ENCODE measurements around the gene ZFHX3.

ZFHX3 gene

DNA sequence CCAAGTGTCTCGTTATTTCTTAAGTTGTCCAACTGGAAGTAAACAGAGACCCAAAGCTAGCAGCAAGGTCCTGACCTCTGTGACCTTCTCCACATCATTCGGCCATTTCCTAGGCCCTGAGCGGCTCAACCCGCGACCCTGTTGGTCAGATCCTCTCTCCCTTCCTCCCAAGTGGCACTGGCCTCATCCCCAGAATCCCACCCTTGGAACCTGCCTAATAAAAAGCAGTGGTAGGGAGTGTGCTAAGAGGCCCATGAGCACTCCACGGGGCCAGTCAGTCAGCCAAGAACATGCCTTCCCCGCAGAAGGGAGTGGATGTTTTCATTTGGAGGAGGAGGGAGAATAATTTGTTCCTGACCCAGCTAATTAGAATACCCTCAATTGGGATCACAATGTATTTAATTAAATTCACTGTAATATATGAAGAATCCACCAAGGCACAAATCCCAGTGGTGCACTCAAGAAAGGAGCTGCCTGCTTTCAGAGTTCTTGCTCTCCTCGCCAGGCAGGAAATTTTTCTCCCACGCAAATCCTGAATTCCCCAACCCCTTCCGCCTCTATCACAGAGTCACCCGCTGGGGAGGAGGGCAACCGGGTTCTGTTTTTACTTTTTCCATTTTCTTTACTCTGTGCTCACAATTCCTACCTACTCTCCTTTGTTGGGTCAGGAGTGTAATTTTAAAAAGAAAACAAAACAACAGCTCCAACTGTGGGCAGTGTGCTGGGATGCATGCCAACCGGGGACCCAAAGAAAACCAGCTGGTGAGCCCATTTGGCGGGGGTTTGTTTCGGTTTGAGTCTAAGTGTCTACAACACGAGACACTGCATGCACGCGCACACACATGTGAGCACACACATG is 153.4 kb downstream of the ZFHX3 start:
- peak; percentile 57 for DNase-seq

DNA sequence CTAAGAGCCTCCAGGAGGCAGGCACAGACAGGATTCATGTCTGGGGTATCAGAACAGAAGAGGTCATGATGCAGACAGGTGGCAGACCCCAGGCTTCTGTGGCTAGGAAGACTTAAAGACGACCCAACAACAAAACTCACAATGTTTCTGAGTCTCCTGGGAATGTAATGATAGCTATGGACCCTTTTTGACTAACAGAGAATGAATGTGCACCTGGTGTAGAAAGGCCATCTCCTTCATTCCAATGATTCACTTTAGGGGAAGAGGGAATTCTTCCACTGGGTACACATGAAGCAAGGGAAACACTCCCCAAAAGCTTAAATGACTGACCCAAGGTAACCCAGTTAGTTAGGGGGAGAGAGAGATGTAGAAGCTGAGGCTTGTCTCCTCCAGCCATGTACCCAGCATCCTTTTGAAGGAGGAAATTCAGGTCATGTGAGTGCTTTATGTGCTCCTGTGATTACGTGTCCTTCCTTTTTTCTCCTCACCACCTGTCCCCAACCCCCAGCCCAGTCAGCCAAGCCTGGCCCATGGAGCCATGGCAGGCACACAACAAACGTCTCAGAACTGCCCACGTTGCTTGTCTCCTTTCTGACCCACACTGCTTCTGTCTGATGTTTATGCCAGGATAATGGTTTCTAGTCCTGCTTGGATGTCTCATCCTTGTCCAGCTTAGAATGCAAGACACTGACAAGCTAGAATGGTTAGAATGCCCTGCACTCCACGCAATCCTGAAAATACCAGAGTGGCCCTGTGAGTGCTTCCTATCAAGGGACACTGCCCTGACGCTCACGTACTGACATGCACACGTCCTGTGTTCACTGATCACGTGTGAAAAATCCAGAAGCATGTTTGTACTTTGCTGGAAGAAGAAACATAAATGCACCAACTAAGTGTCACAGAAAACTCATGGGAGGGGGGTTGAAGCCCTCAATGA is 156.4 kb downstream of the ZFHX3 start:
- no peak for DNase-seq

DNA sequence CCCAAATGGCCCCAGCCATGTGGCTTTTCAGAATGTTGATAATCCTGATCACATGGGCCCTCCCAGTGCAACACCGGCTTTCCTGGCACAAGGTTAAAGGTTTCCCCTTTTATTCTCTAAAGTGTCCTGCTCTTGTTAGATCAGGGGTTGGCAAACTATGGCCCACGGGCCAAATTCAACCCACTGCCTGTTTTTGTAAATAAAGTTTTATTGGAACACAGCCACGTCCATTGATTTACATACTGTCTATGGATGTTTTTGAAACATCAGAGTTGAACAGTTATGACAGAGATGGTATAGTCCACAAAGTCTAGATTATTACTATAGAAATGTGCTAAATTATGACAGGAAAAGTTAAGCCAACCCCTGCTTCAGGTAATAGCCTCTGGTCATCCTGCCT is 157.3 kb downstream of the ZFHX3 start:
- DNase-seq: no peak

DNA sequence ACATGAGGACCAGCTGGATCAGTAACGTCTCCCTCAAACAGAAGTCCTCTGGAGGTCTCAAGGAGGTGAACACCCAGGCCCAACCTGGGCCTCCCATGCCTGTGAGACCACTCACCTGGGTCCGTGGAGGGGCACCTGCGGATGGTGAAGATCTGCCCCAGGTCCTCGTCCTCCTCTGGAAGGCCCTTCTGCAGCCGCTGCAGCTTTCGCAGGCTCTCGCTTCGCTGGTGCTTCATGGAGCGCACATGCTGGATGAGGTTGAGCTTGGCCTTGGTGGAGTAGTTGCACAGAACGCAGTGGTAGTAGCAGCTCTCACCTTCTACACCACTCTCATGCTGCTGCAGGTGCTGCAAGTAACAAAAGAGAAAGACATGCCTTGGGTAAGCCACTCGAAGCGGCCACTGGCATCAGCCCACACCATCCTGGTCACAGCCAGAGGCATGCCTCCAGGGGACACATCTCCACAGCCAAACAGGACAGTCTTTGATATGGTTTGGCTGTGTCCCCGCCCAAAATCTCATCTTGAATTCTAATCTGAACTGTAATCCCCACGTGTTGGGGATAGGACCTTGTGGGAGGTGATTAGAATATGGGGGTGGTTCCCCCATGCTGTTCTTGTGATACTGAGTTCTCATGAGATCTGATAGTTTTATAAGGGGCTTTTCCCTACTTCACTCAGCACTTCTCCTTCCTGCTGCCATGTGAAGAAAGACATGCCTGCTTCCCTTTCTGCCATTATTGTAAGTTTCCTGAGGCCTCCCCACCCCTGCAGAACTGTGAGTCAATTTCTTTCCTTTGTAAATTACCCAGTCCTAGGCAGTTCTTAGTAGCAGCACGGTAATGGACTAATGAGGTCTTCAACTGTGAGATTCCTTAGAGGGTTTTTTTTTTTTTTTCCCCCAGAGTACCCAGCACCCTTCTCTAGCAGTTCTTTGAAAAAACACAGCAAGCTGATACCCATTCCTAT is 158.0 kb downstream of the ZFHX3 start:
- no peak for DNase-seq

DNA sequence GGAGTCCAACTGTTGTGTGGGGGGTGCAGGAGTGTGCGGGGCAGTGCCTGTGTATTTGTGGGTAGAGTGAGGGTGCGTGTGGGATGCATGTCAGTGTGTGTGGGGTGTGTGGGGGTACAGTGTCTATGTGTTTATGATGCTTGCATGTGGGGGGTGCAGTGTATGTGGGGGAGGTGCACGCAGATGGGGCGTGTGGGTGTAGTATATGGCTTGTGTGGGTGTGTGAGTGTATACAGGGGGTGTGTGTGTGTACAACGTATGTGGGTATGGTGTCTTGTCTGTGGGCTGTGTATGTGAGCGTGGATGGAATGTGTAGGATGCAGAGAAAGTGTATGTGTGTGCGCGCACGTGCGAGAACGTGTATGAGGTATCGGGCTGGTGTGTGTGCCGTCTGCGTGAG is 160.4 kb downstream of the ZFHX3 start:
- no peak for DNase-seq

DNA sequence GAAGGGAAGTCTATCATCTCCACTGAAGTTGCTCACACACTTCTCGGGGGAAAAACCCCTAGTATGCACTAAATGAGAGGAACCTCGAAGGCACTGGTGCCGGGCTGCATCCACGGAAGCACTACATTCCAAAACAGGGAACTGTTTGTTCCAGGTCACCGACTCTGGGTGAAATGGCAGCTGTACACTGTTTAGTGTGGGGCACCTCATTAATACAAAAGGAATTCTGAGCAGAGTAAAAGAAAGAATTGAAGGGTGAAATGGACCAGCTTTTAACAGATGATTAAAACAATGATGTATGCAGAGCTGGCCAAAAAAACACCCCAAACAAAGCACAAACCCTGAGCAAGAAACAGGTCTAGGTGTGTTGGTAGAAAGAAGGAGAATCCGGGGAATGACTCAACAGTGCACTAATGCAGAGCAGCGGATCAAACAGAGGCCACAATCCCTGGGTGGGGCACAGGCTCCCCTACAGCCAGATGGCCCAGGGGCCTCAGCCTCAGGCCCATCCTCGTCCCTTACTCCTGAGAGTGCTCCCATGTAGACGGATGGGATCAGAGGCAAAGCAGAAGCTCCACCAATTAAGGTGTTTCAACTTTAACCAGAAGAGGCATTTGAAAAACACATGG is 161.5 kb downstream of the ZFHX3 start:
- no peak for DNase-seq

DNA sequence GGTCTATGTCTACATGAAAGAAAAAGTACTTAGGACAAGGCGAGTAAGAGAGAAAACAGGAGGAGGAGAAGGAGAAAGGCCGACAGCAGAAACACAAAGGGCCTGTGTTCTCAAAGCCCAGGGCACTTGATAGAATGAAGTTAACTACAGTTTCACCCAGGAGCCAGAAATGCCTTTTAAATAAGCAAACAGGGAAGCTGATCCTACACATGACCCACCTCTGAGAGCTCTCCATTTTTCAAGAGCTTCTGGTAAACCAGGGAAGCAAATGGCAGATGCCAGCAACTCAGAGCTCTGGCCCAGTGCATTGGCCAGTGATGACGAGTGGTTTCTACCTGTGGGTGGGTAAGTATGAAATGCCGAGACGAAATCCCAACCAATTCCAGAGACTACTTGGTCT is 163.4 kb downstream of the ZFHX3 start:
- DNase-seq: no peak

DNA sequence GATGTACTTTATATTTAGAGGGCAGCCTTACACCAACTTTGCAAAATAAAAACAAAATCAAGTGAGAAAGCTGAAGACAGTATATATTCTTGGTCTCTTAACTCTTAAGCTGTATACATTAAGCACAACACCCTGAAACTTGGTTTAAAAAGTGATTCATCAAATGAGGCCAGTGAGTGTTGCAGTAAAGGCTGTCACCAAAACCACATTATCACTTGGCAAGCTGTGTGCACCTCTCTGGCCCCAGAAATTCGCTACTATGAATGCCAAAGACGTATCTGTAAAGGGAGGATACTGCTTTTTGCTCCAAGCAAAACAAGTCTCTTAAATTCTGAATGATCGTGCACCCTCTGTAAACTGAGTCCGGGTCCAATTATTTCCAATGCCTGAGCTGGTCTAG is 163.9 kb downstream of the ZFHX3 start:
- DNase-seq: no peak

DNA sequence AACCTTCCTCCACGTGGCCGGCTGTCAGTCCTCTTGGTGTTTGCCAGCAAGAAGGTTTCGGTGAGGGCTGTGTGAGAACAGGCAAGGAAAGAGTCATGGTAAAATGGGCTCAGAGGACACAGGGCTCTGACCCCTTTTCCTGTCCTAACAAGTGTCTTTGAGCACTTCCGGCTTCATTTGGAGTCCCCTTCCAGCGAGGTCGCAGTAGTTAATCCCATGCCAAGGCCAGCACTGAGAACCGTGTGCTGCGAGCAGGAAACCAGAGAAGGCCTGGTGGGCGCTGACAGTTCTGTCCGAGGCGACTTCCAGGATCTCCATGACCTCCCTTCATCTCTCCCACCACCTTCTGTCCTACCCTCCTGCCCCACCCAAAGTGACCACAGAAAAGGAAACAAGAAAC is 168.1 kb downstream of the ZFHX3 start:
- DNase-seq: no peak

DNA sequence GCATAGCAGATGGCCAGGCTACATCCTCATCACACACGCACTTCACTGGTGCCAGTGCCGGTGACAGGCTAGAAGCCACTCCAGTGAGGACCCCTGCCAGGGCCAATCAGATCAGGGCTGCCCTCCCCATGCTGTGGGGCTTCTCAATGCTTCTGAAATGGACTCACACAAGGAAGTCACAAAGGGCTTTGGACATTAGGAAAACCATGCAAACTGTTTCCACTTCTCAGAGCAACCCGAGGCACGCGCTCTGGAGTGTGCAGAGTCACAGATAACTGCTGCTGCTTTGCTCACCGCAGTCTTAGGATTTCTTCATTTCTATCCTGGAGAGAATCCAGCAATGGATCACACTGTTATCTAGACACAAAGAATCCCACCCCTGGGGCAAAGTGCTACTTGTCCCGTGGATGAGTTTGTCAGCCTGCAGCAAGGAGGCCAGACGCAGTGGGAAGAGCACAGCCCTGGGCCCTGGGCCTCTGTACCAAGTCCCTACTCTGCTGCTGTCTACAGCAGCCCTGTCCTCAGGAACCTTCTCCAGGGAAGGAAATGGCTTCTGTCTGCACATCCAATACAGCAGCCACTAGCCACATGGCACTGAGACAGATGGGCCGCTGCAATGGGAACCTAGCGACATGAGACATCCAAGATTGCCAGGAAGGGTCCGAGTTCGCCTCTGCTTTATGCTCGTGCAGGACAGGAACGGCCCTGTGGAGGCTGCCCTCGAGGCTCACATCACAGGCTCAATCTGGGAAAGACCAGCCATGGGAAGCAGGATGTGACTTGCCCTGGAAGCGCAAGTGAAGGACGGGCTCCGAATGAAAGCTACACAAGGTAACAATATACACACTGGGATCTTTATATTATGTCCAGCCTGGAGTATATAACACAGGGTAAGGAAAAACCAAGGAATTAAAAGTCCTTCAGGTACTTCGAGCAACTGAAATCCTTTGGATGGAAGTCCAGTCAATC is 169.3 kb downstream of the ZFHX3 start:
- no peak for DNase-seq

DNA sequence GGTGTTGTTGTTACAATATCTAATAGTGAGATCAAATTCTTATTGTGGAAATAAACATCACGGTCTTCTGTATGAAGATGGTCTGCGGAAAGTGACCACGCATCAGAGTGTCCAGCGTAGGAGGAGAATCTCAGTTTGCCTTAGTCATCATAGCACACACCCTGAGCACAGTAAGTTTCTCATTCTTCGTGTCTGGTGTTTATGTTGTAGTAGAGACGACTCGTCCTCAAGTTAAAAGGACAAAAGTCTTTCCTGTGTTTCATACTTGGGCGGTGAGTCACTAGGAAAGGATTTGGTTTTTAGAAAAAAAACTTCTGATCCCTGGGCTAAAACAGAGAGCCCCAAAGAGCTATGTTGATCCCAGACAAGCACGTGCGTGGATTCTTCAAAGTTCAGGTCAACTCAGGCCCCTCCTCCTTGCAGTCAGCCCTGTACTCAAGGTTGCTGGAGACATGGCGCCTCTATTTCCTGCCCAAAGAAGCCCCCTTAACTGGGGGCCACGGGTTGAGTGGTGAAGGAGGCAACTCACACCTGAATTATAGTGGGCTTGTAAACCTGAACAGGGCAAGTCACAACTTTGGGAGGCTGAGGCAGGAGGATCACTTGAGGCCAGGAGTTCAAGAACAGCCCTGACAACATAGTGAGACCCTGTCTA is 170.4 kb downstream of the ZFHX3 start:
- no peak for DNase-seq

DNA sequence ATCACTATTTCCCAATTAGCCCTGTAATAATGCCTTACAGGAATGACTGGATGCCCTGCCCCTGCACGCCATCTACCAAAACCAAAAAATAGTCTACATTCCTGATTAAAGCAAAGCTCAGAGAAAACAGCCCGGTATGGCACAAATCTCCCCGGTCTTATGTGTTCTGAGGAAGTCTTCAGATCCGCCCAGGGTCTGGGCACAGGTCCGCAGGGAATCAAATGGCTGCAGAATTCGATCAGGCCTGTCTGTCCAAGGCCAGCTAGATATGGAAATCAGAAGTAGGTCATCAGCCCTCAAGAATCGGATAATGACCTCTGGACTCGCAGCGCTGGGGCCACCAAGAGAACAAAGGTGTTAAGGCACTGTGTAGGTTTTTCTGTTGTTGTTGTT is 171.0 kb downstream of the ZFHX3 start:
- DNase-seq: no peak

DNA sequence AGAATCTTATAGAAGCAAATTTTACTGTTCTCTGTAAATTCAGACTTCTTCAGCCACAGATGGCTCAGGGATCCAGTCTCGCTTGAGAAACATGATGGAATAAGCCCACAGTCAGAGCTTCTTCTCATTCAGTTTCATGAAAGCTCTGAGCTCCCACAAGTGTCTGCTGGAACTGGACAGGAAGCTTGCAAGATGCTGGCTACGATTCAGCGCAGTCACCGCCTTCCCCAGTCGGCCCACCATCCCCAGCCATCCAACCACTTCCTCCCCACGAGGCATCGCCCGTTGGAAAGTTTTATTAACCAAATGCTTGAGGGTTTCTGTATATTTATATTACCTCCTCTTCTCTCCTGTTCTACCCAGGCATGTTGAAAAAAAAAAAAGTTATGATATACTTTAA is 171.7 kb downstream of the ZFHX3 start:
- DNase-seq: no peak

DNA sequence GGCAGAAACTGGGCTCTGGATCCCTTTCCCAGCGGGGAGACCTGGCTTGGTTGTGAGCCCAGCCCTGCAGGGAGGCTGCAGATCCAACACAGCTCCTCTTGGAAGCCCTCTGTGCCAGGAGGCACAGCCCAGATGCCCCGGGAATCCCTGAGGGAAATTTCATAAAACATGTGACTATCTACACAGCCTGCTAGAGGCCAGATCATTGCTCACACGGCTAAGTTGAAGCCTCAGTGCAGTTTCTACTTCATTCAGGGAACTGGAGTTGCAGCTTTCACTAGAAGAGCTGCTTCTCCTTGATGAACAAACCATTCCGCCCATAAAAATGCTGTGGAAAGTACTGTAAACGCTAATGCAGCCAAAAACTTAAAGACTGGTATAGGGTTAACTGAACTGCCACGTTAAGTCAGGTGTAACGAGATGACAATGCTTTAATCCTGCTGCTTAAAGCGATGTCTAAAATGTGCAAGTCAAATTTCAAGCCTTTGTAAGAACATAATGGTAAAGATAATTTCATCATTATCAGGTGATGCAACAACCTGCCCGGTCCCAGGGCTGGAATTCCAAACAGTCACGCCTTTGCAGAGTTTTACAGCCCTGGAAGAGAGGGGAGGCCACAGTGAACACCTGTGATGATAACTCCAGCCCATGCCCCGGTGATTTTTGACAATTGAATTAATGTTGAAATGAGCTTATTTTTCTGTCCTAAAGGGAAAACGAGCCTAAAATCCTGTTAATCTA is 172.5 kb downstream of the ZFHX3 start:
- no peak for DNase-seq

DNA sequence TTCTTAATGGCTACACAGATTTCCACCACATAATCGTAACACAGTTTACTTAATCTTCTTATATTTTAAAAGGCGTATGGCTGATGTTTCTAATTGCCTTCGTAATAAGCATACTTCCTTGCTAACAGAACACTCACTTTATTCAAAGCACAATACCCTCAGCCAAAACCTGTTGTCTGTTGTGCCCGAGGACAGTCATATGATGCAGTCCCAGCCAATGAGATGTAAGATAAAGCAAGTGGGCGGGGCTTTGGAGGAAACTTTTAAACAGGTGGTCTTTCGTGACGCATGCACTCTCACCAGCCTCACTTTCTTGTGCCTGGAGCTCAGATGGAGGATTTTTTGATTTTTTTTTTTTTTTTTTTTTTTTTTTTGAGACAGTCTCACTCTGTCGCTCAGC is 174.1 kb downstream of the ZFHX3 start:
- no peak for DNase-seq

DNA sequence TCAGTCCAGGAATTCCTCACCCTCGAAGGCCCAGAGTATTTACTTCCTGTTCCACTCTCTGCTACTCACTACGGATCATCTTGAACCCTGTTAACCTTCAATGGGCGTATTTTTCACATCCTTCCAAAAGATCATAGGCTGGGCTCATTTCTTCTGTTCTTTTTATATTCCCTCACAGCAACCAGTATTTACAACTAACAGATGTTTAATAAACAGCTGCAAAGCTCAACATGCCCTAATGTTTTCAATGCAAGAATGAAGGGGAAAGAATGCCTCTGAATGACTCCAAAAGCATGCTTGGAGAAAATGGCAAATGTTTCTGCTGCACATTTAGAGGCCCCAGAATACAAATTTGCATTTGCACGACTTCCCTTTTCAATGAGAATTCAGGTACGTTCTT is 174.9 kb downstream of the ZFHX3 start:
- no peak for DNase-seq

DNA sequence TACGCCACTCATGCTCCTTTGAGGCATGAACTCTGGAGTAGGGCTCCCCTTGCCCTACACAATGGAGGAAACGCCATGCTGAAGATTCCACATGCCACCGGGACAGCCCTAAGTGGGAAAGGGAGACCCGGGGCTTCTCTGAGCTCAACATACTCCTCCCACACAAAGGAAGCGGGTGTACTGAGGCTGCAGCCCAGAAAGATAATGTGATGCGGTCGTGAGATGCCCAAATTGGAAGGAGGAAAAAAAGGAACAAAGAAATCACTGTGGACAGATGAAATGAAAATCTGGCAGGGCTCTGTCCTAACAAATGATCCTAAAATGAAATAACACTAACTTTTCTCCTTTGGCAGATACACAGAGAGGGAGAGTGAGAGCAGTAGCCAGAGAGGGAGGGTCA is 182.1 kb downstream of the ZFHX3 start:
- DNase-seq: no peak

DNA sequence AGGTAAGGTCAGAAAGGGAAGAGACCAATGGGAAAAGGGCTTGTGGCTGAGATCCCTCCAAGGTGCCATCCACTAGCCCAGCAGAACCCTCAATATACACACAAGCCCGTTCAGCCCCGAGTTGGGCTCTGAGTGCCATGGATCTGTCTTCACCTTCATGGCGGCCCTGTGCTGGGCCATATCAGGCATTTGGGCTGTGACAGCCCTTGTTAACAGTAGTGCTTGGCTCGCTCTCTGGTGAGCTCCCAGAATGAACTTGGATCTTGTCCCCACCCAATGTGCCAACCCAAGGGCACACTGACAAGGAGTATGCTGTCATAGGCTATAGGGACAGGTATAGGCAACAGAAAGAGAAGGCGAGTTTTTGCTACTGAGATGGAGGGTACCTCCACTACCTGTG is 182.7 kb downstream of the ZFHX3 start:
- DNase-seq: no peak

DNA sequence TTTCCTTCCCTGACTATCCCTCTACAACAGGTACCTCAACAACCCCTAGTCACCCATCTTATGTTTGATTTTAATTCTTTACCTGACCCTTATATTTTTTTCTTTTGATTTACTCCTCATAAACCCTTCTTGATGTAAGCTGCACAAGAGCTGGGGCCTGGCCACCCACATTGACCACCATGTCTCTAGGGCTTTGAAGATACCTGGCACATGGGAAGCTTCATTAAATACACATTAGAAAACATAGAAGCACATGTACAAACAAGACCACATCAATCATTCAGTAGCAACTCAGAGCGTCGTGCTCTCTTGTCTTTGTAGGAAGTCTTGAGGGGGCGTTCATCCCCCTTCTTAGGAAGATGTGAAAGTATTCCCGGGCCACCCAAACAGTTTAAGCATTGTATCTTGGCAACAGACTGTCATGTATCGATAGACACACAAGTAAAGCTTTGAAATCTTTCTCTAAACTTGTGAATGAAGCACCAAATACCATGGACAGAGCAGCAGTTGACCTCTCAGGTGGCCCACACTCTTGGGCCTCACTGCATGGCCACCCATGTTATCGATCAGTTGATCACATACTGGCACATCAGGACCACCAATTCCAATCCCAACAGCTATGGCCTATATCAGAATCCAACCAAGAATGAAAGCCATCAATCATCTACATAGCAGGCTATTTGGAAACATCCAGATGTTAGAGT is 183.6 kb downstream of the ZFHX3 start:
- no peak for DNase-seq
